Activated CD8-positive, alpha-beta memory T cell treated with anti-CD3 and anti-CD28 coated beads, Interleukin-2, amount 10 ng/mL, durations not matched to agents 7 days and 5 days (primary cell): ENCODE measurements around the gene FMNL3. TPM values are rescaled to one million over a fixed set of nuclear protein-coding genes. Genes with fewer than 3 reads are reported as not detected.

Source experiments
- ATAC-seq: fragments of 150-1000 bp; cut with Tn5 transposase; one replicate; pipeline ENCODE4 v1.10.0; 2021; ENCODE audit warnings: moderate library complexity
- CTCF ChIA-PET: fragments of 350-600 bp; sonication (Branson Sonifier 250); formaldehyde crosslinking; loops from one replicate; lab custom pipeline; 2021; ENCODE audit warnings: antibody characterized with exemption; lab: Charles Lee
- DNase-seq: peaks from one replicate; pipeline ENCODE4 v3.0.0-alpha.2; 2020
- H3K27ac Mint-ChIP-seq: one replicate; pipeline ENCODE4 v1.8.0; 2021; ENCODE audit warnings: mild to moderate bottlenecking, mixed read lengths
- H3K27me3 Mint-ChIP-seq: one replicate; pipeline ENCODE4 v1.8.0; 2021; ENCODE audit warnings: mixed read lengths
- H3K36me3 Mint-ChIP-seq: one replicate; pipeline ENCODE4 v1.8.0; 2021; ENCODE audit warnings: mild to moderate bottlenecking, mixed read lengths
- H3K4me1 Mint-ChIP-seq: one replicate; pipeline ENCODE4 v1.8.0; 2021; ENCODE audit warnings: mixed read lengths
- H3K4me3 Mint-ChIP-seq: one replicate; pipeline ENCODE4 v1.8.0; 2021; ENCODE audit warnings: mild to moderate bottlenecking, moderate library complexity, mixed read lengths
- H3K9me3 Mint-ChIP-seq: one replicate; pipeline ENCODE4 v1.8.0; 2022; ENCODE audit warnings: low read depth, mixed read lengths
- total RNA-seq, 2 experiments: library from RNA; stranded (reverse); gene quantifications; one replicate each; pipeline ENCODE4 v1.2.3, GENCODE V29; 2021

The FMNL3 gene
- total RNA-seq, 2 experiments from 2014 or later: 44.2 to 50.5 TPM

DNA sequence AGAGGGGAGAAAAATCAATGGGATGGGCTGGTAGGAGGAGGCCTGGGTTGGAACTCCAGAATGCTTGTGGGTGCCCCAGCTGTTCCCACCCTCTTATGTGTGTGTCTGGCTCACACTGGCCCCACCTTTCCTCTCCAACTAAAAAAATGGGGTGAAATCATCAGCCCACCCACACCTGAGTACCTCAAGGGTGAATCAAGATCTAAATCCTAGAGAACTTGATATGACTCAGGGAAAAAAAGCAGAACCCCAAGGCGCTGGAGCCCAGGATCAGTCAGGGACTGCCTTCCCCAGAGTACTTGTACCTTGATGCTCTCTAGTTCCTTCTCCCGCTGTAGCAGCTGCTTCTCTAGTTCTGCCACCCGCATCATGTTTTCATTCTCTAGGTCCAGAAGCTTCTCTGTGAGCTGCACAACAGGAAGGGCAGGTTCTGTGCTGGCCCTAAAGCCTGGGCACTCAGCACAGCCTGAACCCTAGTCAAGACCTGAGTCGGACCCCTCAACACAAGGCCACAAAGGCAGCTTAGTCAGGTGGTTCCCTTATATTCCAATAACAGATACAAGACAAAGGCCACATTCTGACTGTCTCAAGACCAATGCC lies 54.2 kb downstream of the FMNL3 start:
- no peak overlapping the region for H3K4me3 Mint-ChIP-seq
- no peak overlapping the region for H3K27ac Mint-ChIP-seq
- no peaks in the 10 kb centered on the region for H3K27me3 Mint-ChIP-seq
- DNase-seq: no peak
- no peak for ATAC-seq
- H3K4me1 Mint-ChIP-seq: peaks cover 11% of the 10 kb centered on the region
- CTCF ChIA-PET: interaction anchor here (1.1 to 2.2 kb wide), 5 partner anchors 8 to 30 kb away, joined by 3 to 8 read pairs (median 5); partner anchors contain the start of gene PRPF40B
- peaks cover 14% of the 10 kb centered on the region for H3K36me3 Mint-ChIP-seq
- H3K9me3 Mint-ChIP-seq: no peaks in the 10 kb centered on the region

DNA sequence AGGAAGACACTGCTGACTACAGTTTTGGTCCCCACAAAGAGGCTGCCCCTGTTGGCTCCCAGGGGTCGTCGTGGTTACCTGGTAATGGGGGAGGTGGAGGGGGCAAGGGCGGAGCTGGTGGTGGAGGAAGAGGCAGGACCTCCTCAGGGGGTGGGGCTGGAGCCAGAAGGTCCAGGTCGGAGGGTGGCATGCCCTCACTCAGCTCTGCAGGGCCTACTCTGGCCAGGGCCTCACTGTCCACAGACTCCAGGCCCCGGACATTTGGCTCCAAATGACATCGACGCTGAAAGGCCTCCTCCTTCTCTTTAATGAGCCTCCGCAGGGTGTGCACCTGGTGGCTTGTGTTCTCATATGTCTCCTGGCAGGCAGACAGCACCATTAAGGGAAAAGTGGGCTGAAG lies 55.4 kb downstream of the FMNL3 start:
- H3K4me1 Mint-ChIP-seq: peaks cover 11% of the 10 kb centered on the region
- ATAC-seq (no peak), DNase-seq (no peak)
- H3K27me3 Mint-ChIP-seq: no peaks in the 10 kb centered on the region
- peaks cover 9% of the 10 kb centered on the region for H3K36me3 Mint-ChIP-seq
- no peaks in the 10 kb centered on the region for H3K9me3 Mint-ChIP-seq
- no peak overlapping the region for H3K27ac Mint-ChIP-seq
- CTCF ChIA-PET: interaction anchor here (0.8 to 1.8 kb wide), 5 partner anchors 12 to 54 kb away, joined by 3 to 5 read pairs (median 4); partner anchors contain the start of gene PRPF40B
- H3K4me3 Mint-ChIP-seq: no peak overlapping the region

DNA sequence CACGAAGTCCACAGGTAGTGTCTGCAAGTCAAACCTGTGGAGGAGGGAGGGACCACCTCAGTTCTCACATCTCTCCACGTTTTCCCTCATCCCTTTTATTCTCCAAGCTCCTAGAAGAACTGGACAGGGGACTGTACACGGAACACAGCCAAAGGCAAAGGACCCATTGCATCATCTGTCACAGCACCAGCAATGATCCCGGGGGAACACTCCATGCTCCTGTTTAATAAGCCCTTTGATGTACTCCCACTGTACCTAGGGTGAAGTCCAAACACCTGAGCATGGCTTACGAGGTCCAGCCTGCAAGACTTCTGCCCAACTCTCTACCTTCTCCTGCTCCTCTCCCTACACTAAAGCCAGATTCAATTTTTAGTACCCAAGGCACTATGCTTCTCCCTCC lies 57.3 kb downstream of the FMNL3 start:
- Mint-ChIP-seq H3K27me3 (no peaks in the 10 kb centered on the region), H3K27ac (peak overlapping the region; percentile 3), H3K4me3 (no peak overlapping the region), H3K36me3 (peaks cover 6% of the 10 kb centered on the region), H3K9me3 (no peaks in the 10 kb centered on the region), H3K4me1 (peaks cover 10% of the 10 kb centered on the region)
- ATAC-seq (no peak), DNase-seq (no peak)
- CTCF ChIA-PET: interaction anchor here (3.4 to 4.2 kb wide), 2 partner anchors 49 to 58 kb away, joined by 12 to 44 read pairs; partner anchors contain the start of gene FMNL3

DNA sequence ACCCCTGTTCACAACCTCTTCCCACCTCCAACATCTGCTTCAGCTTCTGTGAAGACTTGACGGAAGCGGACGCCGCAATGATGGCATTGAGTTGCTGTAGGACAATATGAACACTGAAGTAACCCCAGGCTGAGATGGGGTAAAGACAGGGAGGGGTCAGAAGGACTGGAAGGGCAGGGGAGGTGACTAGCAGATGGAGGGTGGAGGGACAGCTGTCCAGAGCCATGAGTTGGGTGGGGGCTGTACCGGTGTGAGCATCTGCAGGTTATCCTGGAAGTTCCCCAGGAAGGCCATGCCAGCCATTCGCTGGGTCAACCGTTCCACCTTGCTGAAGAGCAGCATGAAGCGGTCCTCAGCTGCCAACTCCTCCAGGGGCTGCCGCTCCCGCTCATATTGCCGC lies 57.8 kb downstream of the FMNL3 start:
- peak overlapping the region; percentile 51 for H3K27ac Mint-ChIP-seq

DNA sequence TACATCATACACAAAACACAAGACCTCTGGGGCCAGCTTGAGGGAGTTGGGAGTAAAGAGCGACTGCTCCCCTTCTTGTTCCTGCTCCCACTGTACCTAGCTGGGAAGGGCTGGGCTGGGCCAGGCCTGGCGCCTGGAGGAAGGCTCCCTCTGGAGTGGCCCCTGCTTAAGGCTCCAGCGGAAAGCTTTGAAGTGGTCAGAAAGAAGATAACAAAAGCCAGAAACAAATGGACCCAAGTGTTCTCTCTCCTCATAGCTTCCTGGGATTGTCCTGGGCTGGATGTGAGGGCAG lies 58.5 kb downstream of the FMNL3 start:
- Mint-ChIP-seq H3K4me3 (no peak overlapping the region), H3K9me3 (no peaks in the 10 kb centered on the region), H3K27ac (peak overlapping the region; percentile 51), H3K27me3 (no peaks in the 10 kb centered on the region), H3K36me3 (peaks cover 4% of the 10 kb centered on the region), H3K4me1 (peaks cover 14% of the 10 kb centered on the region)
- CTCF ChIA-PET: interaction anchor here (0.6 to 4.2 kb wide), 12 partner anchors 10 to 129 kb away, joined by 3 to 44 read pairs (median 6); partner anchors contain the start of genes FMNL3 and PRPF40B
- no peak for DNase-seq
- no peak for ATAC-seq

More for the DNA sequence above, 57.8 kb downstream of the FMNL3 start:
- no peaks in the 10 kb centered on the region for H3K9me3 Mint-ChIP-seq
- H3K27me3 Mint-ChIP-seq: no peaks in the 10 kb centered on the region
- no peak overlapping the region for H3K4me3 Mint-ChIP-seq
- DNase-seq (no peak), ATAC-seq (no peak)
- peaks cover 5% of the 10 kb centered on the region for H3K36me3 Mint-ChIP-seq
- H3K4me1 Mint-ChIP-seq: peaks cover 14% of the 10 kb centered on the region
- CTCF ChIA-PET: interaction anchor here (1.8 to 4.2 kb wide), 4 partner anchors 12 to 58 kb away, joined by 8 to 44 read pairs (median 14); partner anchors contain the start of gene FMNL3

DNA sequence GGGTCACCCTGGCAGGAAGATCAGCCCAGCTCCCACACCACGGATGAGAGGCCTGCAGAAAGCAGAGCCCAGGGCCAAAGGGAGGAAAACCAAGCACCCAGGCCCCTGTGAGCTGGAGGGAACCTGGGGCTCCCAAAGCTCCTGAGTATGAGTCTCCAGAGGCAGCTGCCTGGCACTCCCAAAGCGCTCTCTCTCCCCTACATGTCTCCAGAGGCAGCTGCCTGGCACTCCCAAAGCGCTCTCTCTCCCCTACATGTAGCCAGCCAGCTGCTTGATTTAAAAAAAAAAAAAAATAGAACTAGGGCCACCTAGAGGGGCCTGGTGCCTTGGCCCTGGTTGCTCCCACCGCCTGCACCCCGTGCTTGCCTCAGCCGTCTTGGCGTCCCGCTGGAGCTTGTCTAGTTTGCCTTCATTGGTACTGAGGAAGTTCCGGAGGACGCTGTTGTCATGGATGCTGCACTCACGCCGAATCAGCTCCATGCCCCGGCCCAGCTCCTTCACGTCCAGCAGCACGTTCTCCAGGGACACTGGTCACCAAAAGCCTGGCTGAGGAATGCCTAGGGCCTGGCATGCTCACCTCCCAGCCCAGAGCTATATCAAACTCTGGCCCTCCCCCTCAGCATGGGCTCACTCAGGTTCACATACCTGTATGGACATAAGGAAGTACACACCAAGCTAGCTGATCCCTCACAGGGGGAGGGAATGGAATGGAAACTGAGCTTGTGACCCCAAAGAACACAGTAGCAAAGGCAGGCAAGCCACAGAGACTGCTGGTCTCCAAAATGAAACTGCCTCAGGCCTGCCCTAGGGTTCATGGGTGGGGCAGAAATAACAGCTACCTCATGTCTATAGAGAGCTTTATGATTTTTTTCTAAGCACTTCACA lies 59.1 kb downstream of the FMNL3 start:
- H3K9me3 Mint-ChIP-seq: no peaks in the 10 kb centered on the region
- DNase-seq: no peak
- peak overlapping the region; percentile 73 for H3K27ac Mint-ChIP-seq
- ATAC-seq: no peak
- H3K4me3 Mint-ChIP-seq: no peak overlapping the region
- no peaks in the 10 kb centered on the region for H3K27me3 Mint-ChIP-seq
- H3K4me1 Mint-ChIP-seq: peaks cover 14% of the 10 kb centered on the region
- peaks cover 2% of the 10 kb centered on the region for H3K36me3 Mint-ChIP-seq
- CTCF ChIA-PET: interaction anchor here (0.6 to 4.2 kb wide), 12 partner anchors 10 to 130 kb away, joined by 3 to 44 read pairs (median 6); partner anchors contain the start of genes FMNL3 and PRPF40B

DNA sequence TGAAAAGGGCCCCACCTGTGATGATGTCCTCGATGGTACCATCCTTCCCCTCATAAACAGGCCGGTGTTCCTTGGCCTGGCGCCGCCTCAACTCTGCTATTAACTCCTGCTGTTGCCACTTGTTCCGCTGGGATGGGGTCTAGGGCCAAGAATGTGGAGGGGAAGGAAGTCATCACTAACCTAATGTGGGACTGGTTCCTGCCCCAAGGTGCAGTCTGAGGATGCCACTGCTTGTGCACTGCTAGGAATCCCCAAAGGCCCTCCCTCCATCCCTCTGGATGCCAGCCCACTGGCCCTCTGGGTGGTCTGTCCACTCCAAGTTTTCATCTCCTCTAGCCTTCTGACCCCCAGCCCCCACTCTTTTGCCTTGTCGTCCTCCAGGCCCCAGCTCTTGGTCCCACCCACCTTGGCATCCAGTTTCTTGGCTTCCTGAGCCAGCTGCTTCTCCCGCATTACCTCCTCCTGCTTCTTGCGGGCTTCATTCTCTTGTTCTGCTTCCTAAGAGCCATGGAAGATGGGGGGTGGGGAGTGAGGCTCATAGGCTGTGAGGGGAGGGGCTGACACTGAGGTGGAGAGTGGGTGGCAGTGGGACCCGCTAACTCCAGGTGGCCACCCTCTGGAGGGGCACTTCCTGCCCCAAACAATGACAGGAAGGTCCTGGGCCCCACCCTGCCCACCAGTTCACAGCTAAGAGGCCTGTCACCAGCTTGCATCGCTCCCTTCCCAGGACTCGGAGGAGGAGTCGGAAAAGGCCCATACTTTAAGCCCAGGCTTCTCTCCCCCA lies 60.1 kb downstream of the FMNL3 start:
- CTCF ChIA-PET: interaction anchor here (2.0 to 4.2 kb wide), 5 partner anchors 10 to 61 kb away, joined by 6 to 44 read pairs (median 12); partner anchors contain the start of genes FMNL3 and PRPF40B
- Mint-ChIP-seq H3K27ac (no peak overlapping the region), H3K4me1 (peaks cover 14% of the 10 kb centered on the region), H3K36me3 (peaks cover 2% of the 10 kb centered on the region), H3K9me3 (no peaks in the 10 kb centered on the region), H3K4me3 (no peak overlapping the region), H3K27me3 (no peaks in the 10 kb centered on the region)
- ATAC-seq: no peak
- DNase-seq: no peak

DNA sequence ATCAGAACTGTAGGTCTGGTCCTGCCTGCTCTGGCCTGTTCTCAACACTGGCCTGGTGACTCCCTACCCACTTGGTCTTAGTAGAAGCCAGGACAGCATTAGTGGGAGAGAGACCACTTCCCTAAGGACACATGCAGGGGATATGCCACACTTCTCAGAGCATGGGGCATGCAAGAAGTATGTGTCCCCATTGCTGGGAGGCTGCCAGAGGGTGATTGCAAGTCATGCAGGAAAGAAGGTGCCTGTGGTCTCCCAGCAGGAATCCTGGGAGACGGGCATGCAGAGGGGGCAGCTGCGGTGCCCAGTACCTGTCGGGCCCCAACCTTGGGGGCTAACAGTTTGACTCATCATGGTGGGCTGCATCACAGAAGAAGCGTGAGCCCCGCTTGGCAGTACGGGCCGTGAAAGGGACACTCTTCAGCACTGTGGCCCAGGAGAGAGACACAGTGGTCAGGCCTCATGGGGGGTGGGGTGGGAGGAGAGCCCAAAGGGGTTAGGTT lies 60.8 kb downstream of the FMNL3 start:
- no peak overlapping the region for H3K27ac Mint-ChIP-seq
- H3K4me3 Mint-ChIP-seq: no peak overlapping the region
- H3K36me3 Mint-ChIP-seq: peaks cover 2% of the 10 kb centered on the region
- no peak for ATAC-seq
- H3K4me1 Mint-ChIP-seq: peaks cover 14% of the 10 kb centered on the region
- no peaks in the 10 kb centered on the region for H3K27me3 Mint-ChIP-seq
- H3K9me3 Mint-ChIP-seq: no peaks in the 10 kb centered on the region
- CTCF ChIA-PET: interaction anchor here (0.7 to 6.4 kb wide), 5 partner anchors 9 to 61 kb away, joined by 4 to 174 read pairs (median 17); partner anchors contain the start of gene FMNL3
- no peak for DNase-seq

DNA sequence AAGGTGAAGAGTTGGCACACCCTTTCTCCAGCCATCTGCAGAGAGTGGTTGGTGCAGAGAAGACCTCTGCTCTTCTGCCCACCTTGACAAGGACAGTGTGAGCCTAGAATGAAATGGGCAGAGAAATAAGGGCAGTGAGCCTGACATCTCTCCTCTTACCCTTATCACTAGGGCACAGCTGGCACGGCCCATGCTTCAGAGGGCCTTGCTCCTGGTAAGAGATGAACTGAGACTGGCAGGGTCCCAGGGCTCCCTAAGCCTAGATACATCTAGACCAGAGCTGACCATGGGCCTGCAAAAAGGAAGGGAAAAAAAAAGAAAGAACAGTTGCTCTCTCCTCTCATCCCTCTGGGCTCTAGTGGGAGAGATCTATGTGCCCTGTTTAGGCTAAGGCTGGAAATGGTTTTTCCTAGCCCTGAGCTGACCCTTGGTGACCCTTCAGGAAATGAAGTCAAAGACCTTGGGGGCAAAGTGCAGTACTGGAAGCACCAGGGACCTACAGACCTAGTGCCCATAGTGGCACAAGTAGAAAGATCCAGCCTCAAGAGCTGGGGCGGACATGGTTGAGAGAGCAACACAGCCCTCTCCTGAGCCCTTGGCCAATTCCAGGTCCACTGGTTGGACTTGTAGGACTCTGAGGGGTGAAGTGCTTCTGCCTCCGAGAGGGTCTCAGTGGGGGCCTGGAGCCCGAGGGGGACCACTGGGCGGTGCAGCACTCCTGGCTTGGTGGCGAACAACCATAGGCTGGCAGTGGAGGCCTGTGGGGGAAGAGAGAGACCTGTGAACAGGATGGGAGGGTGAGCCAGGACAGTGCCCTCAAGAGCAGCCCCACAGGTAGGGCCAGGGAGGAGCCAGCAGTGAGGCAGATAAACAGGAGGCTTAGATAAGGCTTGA lies 61.8 kb downstream of the FMNL3 start:
- Mint-ChIP-seq H3K4me3 (no peak overlapping the region), H3K36me3 (peaks cover 2% of the 10 kb centered on the region), H3K4me1 (peaks cover 14% of the 10 kb centered on the region), H3K9me3 (no peaks in the 10 kb centered on the region), H3K27me3 (no peaks in the 10 kb centered on the region), H3K27ac (peak overlapping the region; percentile 52)
- no peak for ATAC-seq
- no peak for DNase-seq
- CTCF ChIA-PET: interaction anchor here (0.8 to 6.4 kb wide), 23 partner anchors 8 to 283 kb away, joined by 3 to 174 read pairs (median 5); partner anchors contain the start of genes FMNL3, PRPF40B and TMBIM6

DNA sequence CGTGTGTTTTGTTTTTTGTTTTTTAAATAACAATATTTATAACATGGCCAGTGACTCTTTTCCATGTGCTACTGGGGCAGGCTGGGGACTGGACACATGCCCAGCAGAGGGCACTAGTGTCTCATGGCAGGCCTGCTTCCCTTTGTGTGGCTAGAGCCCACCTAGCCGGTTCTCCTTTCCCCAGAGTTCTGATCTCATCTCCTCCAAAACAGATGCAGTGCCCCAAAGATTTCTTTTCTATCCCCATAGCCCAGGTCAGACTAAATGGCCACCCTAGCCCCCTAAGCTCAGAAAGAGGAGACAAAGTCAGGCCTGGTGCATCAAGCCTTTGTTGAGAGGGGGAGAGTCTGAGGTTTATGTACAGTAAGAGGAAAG lies 62.6 kb downstream of the FMNL3 start:
- CTCF ChIA-PET: interaction anchor here (0.6 to 6.4 kb wide), 23 partner anchors 9 to 283 kb away, joined by 3 to 174 read pairs (median 5); partner anchors contain the start of genes FMNL3, PRPF40B and TMBIM6
- Mint-ChIP-seq H3K27ac (peak overlapping the region; percentile 80), H3K4me3 (no peak overlapping the region), H3K36me3 (peaks cover 2% of the 10 kb centered on the region), H3K4me1 (peaks cover 14% of the 10 kb centered on the region), H3K9me3 (no peaks in the 10 kb centered on the region), H3K27me3 (no peaks in the 10 kb centered on the region)
- ATAC-seq (peak; percentile 96), DNase-seq (peak; percentile 88)

DNA sequence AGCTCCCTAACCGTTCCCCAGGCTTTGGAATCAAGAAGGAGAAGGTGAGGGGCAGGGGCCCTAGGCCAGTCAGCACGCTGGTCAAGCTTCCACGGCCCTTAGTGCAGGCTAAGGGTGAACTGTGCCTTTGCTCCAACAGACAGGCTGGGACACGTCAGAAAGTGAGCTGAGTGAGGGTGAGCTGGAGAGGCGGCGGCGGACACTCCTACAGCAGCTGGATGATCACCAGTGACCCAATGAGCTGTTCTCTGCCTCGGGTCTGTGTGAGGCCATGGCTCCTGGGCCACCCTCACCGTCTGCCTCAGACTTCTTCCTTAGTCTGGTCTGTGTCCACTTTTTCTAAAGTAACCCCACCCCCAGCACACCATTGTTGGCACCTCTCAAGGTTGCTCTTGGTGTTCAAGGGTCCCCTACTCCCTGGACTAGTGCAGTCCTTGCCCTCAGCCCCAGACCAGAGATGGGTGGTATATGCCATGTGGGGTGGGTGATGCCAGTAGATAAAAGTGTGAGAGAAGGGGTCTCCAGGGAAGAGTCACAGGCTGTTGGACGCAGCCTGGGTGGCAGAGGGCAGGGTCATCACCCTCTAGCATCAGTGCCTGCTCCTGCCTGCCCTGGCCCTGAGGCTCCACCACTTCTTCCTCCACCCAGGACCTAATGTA lies 63.1 kb downstream of the FMNL3 start:
- CTCF ChIA-PET: interaction anchor here (0.6 to 6.4 kb wide), 22 partner anchors 10 to 284 kb away, joined by 3 to 174 read pairs (median 6); partner anchors contain the start of genes FMNL3 and PRPF40B
- H3K36me3 Mint-ChIP-seq: peaks cover 2% of the 10 kb centered on the region
- H3K27me3 Mint-ChIP-seq: no peaks in the 10 kb centered on the region
- peak overlapping the region; percentile 80 for H3K27ac Mint-ChIP-seq
- DNase-seq: no peak
- H3K9me3 Mint-ChIP-seq: no peaks in the 10 kb centered on the region
- H3K4me1 Mint-ChIP-seq: peaks cover 16% of the 10 kb centered on the region
- no peak overlapping the region for H3K4me3 Mint-ChIP-seq
- ATAC-seq: no peak
